ENCODE data around the gene FANCC.

DNA sequence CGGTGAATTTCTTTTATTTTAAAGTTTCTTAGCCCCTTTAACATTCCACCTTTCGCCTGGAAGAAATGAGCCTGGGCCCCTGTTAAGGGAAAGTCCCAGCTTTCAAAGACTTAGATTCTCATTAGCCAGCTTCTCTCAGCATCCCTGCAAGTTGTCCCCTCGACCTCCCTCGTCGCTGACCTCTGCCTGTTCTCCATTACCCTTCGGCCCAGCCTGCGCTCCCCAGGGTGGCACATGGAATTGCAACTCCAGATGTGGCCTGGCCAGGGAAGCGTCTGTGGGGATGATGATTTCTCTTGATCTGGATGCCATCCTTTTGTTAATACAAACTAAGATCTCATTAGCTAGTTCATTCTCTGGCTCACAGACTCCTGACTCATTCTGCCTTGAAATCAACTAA is 43.4 kb upstream of the FANCC start:
- no peak for TF ChIP-seq POLR2A (IDR thresholded peaks at IDR 0.05)
- TF ChIP-seq, protein P1, sequence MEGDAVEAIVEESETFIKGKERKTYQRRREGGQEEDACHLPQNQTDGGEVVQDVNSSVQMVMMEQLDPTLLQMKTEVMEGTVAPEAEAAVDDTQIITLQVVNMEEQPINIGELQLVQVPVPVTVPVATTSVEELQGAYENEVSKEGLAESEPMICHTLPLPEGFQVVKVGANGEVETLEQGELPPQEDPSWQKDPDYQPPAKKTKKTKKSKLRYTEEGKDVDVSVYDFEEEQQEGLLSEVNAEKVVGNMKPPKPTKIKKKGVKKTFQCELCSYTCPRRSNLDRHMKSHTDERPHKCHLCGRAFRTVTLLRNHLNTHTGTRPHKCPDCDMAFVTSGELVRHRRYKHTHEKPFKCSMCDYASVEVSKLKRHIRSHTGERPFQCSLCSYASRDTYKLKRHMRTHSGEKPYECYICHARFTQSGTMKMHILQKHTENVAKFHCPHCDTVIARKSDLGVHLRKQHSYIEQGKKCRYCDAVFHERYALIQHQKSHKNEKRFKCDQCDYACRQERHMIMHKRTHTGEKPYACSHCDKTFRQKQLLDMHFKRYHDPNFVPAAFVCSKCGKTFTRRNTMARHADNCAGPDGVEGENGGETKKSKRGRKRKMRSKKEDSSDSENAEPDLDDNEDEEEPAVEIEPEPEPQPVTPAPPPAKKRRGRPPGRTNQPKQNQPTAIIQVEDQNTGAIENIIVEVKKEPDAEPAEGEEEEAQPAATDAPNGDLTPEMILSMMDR (IDR thresholded peaks at IDR 0.05) = no peak

Data from body of pancreas (tissue), 4 donors.